Loucy (cell line): ENCODE data around the gene PAX7.

Experiments used
- H2AFZ ChIP-seq: fragments of 200-600 bp; sonication (generic); 2 replicates; pipeline ENCODE4 v1.6.0; 2016; ENCODE audit warnings: antibody characterized with exemption, mild to moderate bottlenecking, low read length, moderate library complexity
- H3F3A ChIP-seq: fragments of 200-600 bp; 2 replicates; pipeline ENCODE4 v1.6.0; 2016; ENCODE audit warnings: antibody characterized with exemption, low read depth, mild to moderate bottlenecking
- H3K27me3 ChIP-seq: fragments of 200-600 bp; sonication (generic); 2 replicates; pipeline ENCODE4 v1.6.1; 2014; ENCODE audit warnings: low read length, mild to moderate bottlenecking; ENCODE audit not compliant: insufficient read depth, poor library complexity, severe bottlenecking
- H3K36me3 ChIP-seq: fragments of 200-600 bp; sonication (generic); 2 replicates; pipeline ENCODE4 v1.6.1; 2016; ENCODE audit warnings: low read length; ENCODE audit not compliant: insufficient read depth
- H3K4me1 ChIP-seq: fragments of 200-600 bp; sonication (generic); 2 replicates; pipeline ENCODE4 v1.5.1; 2014; ENCODE audit warnings: low read length, mild to moderate bottlenecking; ENCODE audit not compliant: insufficient read depth, poor library complexity, severe bottlenecking
- H3K4me2 ChIP-seq: fragments of 200-600 bp; sonication (generic); 2 replicates; pipeline ENCODE4 v1.6.0; 2014; ENCODE audit warnings: antibody characterized with exemption, low read length, low read depth, mild to moderate bottlenecking; ENCODE audit not compliant: poor library complexity, severe bottlenecking
- H3K4me3 ChIP-seq: fragments of 200-600 bp; sonication (generic); 2 replicates; pipeline ENCODE4 v1.5.1; 2014; ENCODE audit warnings: low read length, mild to moderate bottlenecking, mixed read lengths; ENCODE audit not compliant: poor library complexity, severe bottlenecking
- H3K79me2 ChIP-seq: fragments of 200-600 bp; sonication (generic); 2 replicates; pipeline ENCODE4 v1.6.1; 2014; ENCODE audit warnings: low read length; ENCODE audit not compliant: insufficient read depth
- H3K9ac ChIP-seq: fragments of 200-600 bp; sonication (generic); 2 replicates; pipeline ENCODE4 v1.6.0; 2014; ENCODE audit warnings: mild to moderate bottlenecking, low read depth, low read length, moderate library complexity; ENCODE audit not compliant: poor library complexity, severe bottlenecking
- H3K9me2 ChIP-seq: fragments of 200-600 bp; sonication (generic); replicated peaks from 2 replicates; pipeline ENCODE4 v1.6.1; 2016; ENCODE audit warnings: low read depth, low read length, mixed read lengths
- H3K9me3 ChIP-seq: fragments of 200-600 bp; sonication (generic); 2 replicates; pipeline ENCODE4 v1.6.1; 2014; ENCODE audit warnings: mild to moderate bottlenecking, antibody characterized with exemption, low read length, low read depth; ENCODE audit not compliant: insufficient read depth
- H4K20me1 ChIP-seq: fragments of 200-600 bp; sonication (generic); 2 replicates; pipeline ENCODE4 v1.6.0; 2014; ENCODE audit warnings: antibody characterized with exemption, low read length, mild to moderate bottlenecking; ENCODE audit not compliant: insufficient read depth, poor library complexity, severe bottlenecking
- EZH2phosphoT487 ChIP-seq: fragments of 200-600 bp; IDR thresholded peaks from 2 replicates; pipeline ENCODE4 v1.6.1; 2018; ENCODE audit warnings: antibody characterized with exemption, mild to moderate bottlenecking, moderate library complexity, borderline replicate concordance
- TF ChIP-seq, protein P1 (sequence below): fragments of 200-600 bp; sonication (generic); conservative IDR thresholded peaks from 2 replicates; pipeline ENCODE4 v1.5.1; 2014; ENCODE audit warnings: mild to moderate bottlenecking, antibody characterized with exemption, low read length

Gene PAX7

DNA sequence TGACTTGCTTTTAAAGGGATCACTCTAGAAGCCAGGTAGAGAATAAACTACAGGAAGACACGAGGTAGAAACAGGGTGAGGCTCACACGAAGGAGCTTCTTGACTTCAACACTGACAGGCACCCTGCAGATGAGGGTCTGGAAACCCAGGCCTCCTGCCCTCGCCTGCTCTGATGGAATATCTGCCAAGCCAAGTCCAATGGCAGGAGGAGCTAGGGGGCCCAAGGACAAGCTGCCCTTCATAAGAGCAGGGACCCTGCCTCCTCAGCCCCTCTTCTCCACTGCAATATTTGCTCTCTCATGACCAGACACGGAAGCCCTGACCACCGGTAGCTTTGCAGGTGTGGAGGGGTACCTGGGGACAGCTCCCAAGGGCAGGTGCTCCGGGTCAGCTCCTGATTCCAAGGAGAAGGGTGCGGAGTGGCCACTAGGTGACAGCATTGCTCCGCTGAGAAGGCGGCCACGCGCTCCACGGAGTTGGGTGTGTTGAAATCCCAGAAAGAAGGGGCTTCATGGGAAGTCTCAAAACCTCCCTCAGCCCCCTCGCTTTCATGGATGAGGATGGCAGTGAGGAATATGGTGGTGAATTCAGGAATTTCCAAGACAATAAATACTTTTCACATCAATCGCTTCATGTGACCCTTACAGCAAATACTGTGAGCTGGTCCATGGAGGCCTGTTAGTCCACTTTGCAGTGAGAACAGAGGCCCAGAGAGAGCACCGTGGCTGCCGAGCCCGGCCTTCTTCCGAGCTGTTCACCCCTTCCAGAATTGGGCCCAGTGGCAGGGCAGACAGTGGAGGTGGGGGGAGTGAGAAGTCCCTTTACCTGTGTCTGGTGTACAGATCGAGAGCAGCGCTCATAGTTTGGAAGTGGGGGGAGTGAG lies 33.2 kb upstream of the PAX7 start:
- H3F3A ChIP-seq: no peaks in the 10 kb centered on the region
- no peak overlapping the region for H3K4me2 ChIP-seq
- peak overlapping the region; percentile 24; the same call in 1 of the 2 replicates for H2AFZ ChIP-seq
- H3K4me1 ChIP-seq: no peaks in the 10 kb centered on the region
- no peaks in the 10 kb centered on the region for H3K9me3 ChIP-seq
- H3K27me3 ChIP-seq: no peaks in the 10 kb centered on the region
- no peaks in the 10 kb centered on the region for H4K20me1 ChIP-seq
- H3K9ac ChIP-seq: no peak overlapping the region
- no peak overlapping the region for H3K4me3 ChIP-seq
- no peak for TF ChIP-seq EZH2phosphoT487
- TF ChIP-seq, protein P1, sequence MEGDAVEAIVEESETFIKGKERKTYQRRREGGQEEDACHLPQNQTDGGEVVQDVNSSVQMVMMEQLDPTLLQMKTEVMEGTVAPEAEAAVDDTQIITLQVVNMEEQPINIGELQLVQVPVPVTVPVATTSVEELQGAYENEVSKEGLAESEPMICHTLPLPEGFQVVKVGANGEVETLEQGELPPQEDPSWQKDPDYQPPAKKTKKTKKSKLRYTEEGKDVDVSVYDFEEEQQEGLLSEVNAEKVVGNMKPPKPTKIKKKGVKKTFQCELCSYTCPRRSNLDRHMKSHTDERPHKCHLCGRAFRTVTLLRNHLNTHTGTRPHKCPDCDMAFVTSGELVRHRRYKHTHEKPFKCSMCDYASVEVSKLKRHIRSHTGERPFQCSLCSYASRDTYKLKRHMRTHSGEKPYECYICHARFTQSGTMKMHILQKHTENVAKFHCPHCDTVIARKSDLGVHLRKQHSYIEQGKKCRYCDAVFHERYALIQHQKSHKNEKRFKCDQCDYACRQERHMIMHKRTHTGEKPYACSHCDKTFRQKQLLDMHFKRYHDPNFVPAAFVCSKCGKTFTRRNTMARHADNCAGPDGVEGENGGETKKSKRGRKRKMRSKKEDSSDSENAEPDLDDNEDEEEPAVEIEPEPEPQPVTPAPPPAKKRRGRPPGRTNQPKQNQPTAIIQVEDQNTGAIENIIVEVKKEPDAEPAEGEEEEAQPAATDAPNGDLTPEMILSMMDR: peak; percentile 98
- H3K36me3 ChIP-seq: no peaks in the 10 kb centered on the region
- no peaks in the 10 kb centered on the region for H3K9me2 ChIP-seq
- no peaks in the 10 kb centered on the region for H3K79me2 ChIP-seq

DNA sequence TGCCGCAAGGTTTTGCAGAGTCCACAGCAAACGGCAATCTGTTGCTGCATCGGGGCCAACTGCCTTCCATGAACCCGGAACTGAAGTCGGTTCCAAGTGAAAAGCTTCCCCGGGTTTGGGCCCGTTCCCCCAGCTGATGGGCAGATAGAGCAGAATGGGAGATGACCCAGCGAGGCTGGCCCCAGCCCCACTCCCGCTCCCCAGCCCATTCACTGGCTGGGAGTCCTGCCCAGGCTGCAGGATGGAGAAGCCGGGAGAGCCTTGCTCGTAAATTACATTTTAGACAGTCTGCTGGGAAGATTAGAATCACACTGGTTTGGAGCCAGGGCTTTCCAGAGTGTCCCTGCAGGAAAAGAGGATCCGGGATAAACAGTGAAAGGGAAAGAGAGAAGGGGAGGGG lies 31.6 kb upstream of the PAX7 start:
- no peaks in the 10 kb centered on the region for H3K9me3 ChIP-seq
- H4K20me1 ChIP-seq: no peaks in the 10 kb centered on the region
- no peak overlapping the region for H3K4me2 ChIP-seq
- H3K27me3 ChIP-seq: no peaks in the 10 kb centered on the region
- H3K9ac ChIP-seq: no peak overlapping the region
- H3K9me2 ChIP-seq: no peaks in the 10 kb centered on the region
- no peak for TF ChIP-seq EZH2phosphoT487
- TF ChIP-seq, protein P1: no peak
- no peaks in the 10 kb centered on the region for H3K4me1 ChIP-seq
- H2AFZ ChIP-seq: no peak overlapping the region
- no peaks in the 10 kb centered on the region for H3F3A ChIP-seq
- no peak overlapping the region for H3K4me3 ChIP-seq
- H3K79me2 ChIP-seq: no peaks in the 10 kb centered on the region
- no peaks in the 10 kb centered on the region for H3K36me3 ChIP-seq

DNA sequence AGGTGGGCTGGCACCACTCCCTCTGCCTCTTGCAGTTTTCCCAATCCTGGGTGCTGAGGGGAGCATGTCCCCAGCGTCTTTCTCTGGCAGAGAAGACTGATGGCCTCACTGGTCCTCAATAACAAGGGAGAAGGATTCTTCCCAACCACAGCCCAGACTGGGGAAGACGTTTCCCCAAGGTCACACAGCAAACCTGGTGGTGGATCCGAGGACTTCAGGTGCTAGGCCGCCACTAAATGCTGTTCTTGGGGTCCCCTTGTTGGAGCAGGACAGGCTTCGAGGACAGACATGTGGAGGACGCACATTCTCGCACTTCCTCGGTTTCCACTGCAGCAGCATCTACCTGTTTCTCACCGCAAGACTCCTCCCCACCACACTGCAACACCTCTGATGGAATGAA lies 30.9 kb upstream of the PAX7 start:
- H3K36me3 ChIP-seq: no peaks in the 10 kb centered on the region
- H3K9me2 ChIP-seq: no peaks in the 10 kb centered on the region
- no peak overlapping the region for H2AFZ ChIP-seq
- TF ChIP-seq, protein P1: no peak
- TF ChIP-seq EZH2phosphoT487: no peak
- H3K4me1 ChIP-seq: no peaks in the 10 kb centered on the region
- H3K4me2 ChIP-seq: no peak overlapping the region
- H3K9me3 ChIP-seq: no peaks in the 10 kb centered on the region
- H3K79me2 ChIP-seq: no peaks in the 10 kb centered on the region
- H3K27me3 ChIP-seq: no peaks in the 10 kb centered on the region
- no peaks in the 10 kb centered on the region for H4K20me1 ChIP-seq
- H3K4me3 ChIP-seq: no peak overlapping the region
- H3F3A ChIP-seq: no peaks in the 10 kb centered on the region
- no peak overlapping the region for H3K9ac ChIP-seq
